ENCODE results near the gene ASTN2.

- no peak for TF ChIP-seq CTCF (IDR thresholded peaks at IDR 0.05; ENCODE audit: insufficient read depth, low read depth, low read length)
- TF ChIP-seq EZH2 (IDR thresholded peaks at IDR 0.05; ENCODE audit: insufficient read depth, low read length), result no peak
Measured at GRCh38 chr9:117233016-117233415, 181.8 kb downstream of the ASTN2 start.
